Astrocyte of the spinal cord (primary cell): ENCODE data around the gene ZNF407.

Experiments
- DNase-seq: peaks from one replicate; pipeline ENCODE4 v3.0.0; 2011; ENCODE audit warnings: low read depth, low spot score
- H3K4me3 ChIP-seq: 2 replicates; pipeline ENCODE4 v1.5.1; 2011; ENCODE audit warnings: low read depth, mild to moderate bottlenecking, low read length, moderate library complexity
- CTCF ChIP-seq: IDR thresholded peaks from 2 replicates; pipeline ENCODE4 v1.5.1; 2012; ENCODE audit warnings: low read depth, mild to moderate bottlenecking, low read length, inconsistent platforms
- in situ Hi-C: cut with HindIII; loops from 2 replicates; pipeline ENCODE4 v1.10.0; 2017; ENCODE audit warnings: low sequenced_read_pairs

Gene ZNF407

GRCh38 chr18:75109819-75110218 lies 512.1 kb downstream of the ZNF407 start:
- in situ Hi-C loops = no loop called here
- no peak for TF ChIP-seq CTCF
- no peak for DNase-seq
- H3K4me3 ChIP-seq = no peak overlapping the region

GRCh38 chr18:75110311-75110710 lies 512.6 kb downstream of the ZNF407 start:
- no peak for DNase-seq
- in situ Hi-C loops = no loop called here

GRCh38 chr18:75110846-75111415 lies 513.3 kb downstream of the ZNF407 start:
- in situ Hi-C loops = no loop called here
- TF ChIP-seq CTCF = no peak
- H3K4me3 ChIP-seq = no peak overlapping the region
- DNase-seq = no peak

More at GRCh38 chr18:75110311-75110710, 512.6 kb downstream of the ZNF407 start:
- TF ChIP-seq CTCF = no peak
- H3K4me3 ChIP-seq = no peak overlapping the region

GRCh38 chr18:75111760-75112159 lies 514.1 kb downstream of the ZNF407 start:
- in situ Hi-C loops = no loop called here
- no peak for TF ChIP-seq CTCF
- H3K4me3 ChIP-seq = no peak overlapping the region
- DNase-seq = no peak

- in situ Hi-C loops = no loop called here
- H3K4me3 ChIP-seq = no peak overlapping the region
- DNase-seq = no peak
- no peak for TF ChIP-seq CTCF
These were observed 514.8 kb downstream of the ZNF407 start for GRCh38 chr18:75112186-75113096.

GRCh38 chr18:75113455-75113854 lies 515.8 kb downstream of the ZNF407 start:
- DNase-seq = no peak
- H3K4me3 ChIP-seq = no peak overlapping the region
- in situ Hi-C loops = no loop called here
- TF ChIP-seq CTCF = no peak
